ENCODE data around the gene AATK. TPM values are rescaled to one million over a fixed set of nuclear protein-coding genes. Genes with fewer than 3 reads are reported as not detected.

Gene AATK
- polyA plus RNA-seq, 5 donors, result 8.9 to 27.2 (median 16.6) TPM

GRCh38 chr17:81183316-81183715, 17.3 kb upstream of the AATK start:
- no peak for DNase-seq

- no peak for DNase-seq
Observed at GRCh38 chr17:81182596-81182995, 16.6 kb upstream of the AATK start.

GRCh38 chr17:81181811-81182185, 15.8 kb upstream of the AATK start:
- DNase-seq, result no peak

- DNase-seq, result no peak
Observed at GRCh38 chr17:81180836-81181810, 15.1 kb upstream of the AATK start.

- DNase-seq, result no peak
Observed at GRCh38 chr17:81179861-81180260, 13.8 kb upstream of the AATK start.

GRCh38 chr17:81179220-81179619, 13.2 kb upstream of the AATK start:
- DNase-seq, result no peak

GRCh38 chr17:81178136-81179091, 12.4 kb upstream of the AATK start:
- DNase-seq, result no peak

GRCh38 chr17:81176666-81177065, 10.6 kb upstream of the AATK start:
- DNase-seq, result no peak

- no peak for DNase-seq
Observed at GRCh38 chr17:81173762-81174155, 7.7 kb upstream of the AATK start.

- no peak for DNase-seq
Observed at GRCh38 chr17:81173052-81173761, 7.2 kb upstream of the AATK start.

GRCh38 chr17:81171941-81172340, 5.9 kb upstream of the AATK start:
- no peak for DNase-seq

GRCh38 chr17:81170727-81171494, 4.9 kb upstream of the AATK start:
- no peak for DNase-seq

- DNase-seq, result no peak
Observed at GRCh38 chr17:81169870-81170309, 3.9 kb upstream of the AATK start.

GRCh38 chr17:81167638-81168037, 1.6 kb upstream of the AATK start:
- DNase-seq, result no peak

- no peak for DNase-seq
Observed at GRCh38 chr17:81167194-81167524, 1.1 kb upstream of the AATK start.

GRCh38 chr17:81165246-81166032, 582 bp downstream of the AATK start, which contains the start of gene PVALEF:
Gene PVALEF (plus strand): TSS chr17:81165507. CDS start chr17:81181227, 15,720 bp downstream.
- DNase-seq, result no peak

GRCh38 chr17:81164371-81165245, 1.4 kb downstream of the AATK start:
- DNase-seq, result no peak

- DNase-seq, result no peak
Observed at GRCh38 chr17:81163703-81164370, 2.2 kb downstream of the AATK start.

All from right lung (tissue), 5 donors.